GM21515 (cell line): Measurements from ENCODE around the gene NUAK1.

Source experiments
- ATAC-seq: cut with Tn5 transposase; IDR thresholded peaks from one replicate; pipeline ENCODE4 v1.9.1; 2021; ENCODE audit not compliant: unreplicated experiment

NUAK1 gene

DNA sequence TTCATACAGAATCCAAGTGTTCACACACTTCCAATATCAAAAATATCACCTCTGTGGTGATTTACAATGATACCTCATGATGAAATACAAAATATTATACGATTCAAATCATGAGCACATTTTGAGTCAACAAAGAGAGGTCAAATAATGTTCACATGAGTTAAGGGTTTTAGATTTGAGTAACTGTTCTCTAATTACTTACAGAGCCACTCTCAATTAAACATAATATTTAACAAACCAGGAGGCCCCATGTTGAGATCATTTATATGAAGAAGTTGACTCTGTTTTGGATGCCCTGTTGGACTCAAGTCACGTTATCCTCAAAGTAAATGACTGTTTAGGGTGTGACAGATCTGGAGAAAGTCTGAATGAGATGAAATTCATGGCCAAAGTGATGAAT, 53.5 kb downstream of the NUAK1 start:
- ATAC-seq, result no peak

DNA sequence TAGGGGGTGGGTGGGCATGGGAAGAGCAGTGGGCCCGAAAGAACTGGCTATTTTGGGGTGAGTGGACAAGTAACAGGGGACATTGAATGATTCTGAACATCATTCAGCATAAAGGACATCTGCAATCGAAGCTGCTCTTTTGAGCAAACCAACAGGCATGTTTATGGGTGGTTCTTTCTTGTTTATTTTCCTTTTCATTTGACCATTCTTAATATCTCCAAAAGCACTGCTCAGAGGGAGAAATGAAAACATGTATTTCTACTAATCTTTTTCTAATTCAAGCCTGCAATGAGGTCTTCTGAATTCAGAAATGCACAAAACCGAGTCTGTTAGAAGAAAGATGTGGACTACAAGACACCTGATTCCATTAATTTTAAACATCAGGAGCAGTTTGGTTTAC, 54.0 kb downstream of the NUAK1 start:
- ATAC-seq, result no peak

DNA sequence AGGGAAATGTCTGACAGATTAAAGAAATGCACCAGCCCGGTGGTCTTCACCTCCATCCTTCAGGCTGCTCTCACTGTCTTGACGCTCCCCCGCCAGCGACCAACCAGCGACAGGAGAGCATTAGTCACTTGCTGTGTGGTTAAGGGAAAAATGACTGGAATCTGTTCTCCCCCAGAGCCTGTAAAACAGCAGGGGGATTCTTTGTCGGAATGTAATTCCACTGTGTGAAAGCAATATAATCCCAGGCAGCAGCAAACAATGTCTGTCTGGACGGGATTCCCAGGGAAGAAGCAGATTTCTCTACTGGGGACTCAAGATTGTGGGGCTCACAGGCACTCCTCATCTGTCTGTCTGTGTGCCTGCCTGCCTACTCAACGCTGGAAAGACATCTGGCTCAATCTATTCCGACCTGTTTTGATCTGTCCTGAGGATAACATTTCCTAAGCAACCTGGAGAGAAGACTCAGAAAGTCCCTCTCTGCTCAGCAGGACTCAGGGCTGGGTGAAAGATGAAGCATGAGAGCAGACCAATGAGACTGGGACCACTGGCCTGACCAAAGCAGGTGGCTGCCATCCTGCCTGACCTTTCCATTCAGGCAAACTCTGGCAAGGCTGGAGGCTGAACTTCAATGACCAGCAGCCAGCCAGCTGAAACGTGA, 54.6 kb downstream of the NUAK1 start:
- ATAC-seq, result no peak

GRCh38 chr12:106082216-106083175, 56.3 kb downstream of the NUAK1 start:
- no peak for ATAC-seq

DNA sequence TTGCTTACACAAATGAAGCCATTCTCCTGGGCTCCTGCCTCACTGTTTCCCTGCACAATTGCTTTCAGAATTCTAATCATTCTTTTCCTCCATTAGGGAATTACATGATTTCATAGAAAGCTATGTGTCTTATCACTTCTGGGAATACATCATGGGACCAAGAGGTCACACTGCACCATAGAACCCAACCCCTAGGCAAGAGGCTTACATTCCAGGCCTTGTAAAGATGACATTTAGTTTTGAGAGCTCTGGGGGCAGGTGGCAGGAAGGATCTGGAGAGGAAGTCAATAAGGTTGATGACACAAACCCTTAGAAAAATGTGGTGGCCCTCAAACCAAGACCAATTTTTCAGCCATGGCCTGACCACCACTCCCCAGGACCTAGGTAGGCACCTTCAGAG, 57.1 kb downstream of the NUAK1 start:
- ATAC-seq, result no peak

DNA sequence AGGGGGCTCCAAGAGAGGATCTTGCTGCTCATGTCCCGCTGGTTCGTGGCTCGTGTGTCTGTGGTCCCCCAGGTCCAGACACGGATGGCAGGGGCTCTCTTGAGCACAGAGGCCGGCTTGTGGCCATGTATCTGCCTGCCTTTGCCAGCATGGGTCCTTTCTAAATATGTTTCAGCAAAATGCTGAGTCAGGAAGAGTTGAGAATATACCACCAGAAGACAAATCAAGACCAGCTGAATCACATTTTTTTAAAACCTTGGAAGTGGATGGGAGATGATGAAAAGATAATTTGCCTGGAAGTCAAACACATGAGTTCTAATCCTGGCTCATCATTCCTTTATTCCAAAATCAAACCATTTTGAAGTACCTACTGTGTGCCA, 58.0 kb downstream of the NUAK1 start:
- ATAC-seq, result no peak

DNA sequence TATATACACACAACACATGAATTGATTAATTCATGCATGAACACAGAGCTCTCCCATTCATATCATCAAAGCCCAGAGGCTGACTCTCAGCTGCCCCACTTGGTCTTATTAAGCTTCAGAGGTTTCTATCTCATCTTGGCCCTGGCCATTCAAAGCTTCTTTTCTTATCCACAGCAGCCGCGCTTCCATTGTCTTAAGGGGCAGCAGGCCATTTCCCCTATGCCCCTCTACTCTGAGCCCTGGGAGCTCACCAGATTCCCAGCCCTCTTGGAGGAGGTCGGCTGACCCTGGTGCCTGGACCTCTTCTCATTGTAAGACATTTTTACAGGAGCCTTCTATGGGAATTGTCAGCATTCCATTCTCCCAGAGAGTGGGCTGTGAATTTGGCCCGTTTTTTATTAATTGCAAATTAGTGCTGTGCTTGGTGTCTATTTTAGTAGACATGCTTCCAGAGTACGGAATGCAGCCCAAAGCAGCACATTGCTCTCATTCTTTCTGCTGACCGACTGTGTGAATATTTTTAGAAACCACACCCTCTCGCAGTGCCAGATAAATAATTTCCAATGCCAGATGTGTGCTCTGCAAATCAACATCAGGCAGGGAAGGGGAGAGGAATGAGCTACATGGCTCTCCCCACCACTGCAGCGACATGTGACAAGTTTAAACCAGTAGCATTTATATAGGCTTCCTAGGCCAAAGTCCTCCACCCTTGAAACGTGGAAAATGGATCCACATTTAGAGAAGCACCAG, 58.5 kb downstream of the NUAK1 start:
- ATAC-seq, result no peak

- no peak for ATAC-seq
These were observed 59.5 kb downstream of the NUAK1 start for GRCh38 chr12:106079148-106079738.

GRCh38 chr12:106078358-106079010, 60.3 kb downstream of the NUAK1 start:
- ATAC-seq, result no peak

GRCh38 chr12:106074706-106075392, 63.9 kb downstream of the NUAK1 start:
- no peak for ATAC-seq

GRCh38 chr12:106074361-106074705, 64.4 kb downstream of the NUAK1 start:
- no peak for ATAC-seq

GRCh38 chr12:106073179-106073578, 65.6 kb downstream of the NUAK1 start:
- no peak for ATAC-seq

DNA sequence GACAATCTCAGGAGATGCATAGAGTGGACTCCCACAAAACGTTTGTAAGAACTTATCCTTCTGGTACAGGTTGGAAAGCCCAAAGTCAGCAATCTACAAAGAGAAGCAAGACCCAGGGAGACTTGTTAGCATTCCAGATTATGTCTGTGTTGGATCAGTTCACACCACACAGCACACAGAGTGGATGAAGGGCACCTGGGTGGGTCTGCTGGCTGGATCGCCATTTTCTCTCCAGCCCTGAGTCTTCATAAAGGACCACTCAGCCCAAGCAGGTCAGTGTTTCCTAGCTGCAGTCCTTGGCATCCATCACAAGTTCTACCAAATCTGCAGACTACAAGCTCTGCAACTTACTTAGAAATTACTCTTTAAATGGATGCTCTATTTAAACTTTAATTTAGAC, 66.0 kb downstream of the NUAK1 start:
- no peak for ATAC-seq

DNA sequence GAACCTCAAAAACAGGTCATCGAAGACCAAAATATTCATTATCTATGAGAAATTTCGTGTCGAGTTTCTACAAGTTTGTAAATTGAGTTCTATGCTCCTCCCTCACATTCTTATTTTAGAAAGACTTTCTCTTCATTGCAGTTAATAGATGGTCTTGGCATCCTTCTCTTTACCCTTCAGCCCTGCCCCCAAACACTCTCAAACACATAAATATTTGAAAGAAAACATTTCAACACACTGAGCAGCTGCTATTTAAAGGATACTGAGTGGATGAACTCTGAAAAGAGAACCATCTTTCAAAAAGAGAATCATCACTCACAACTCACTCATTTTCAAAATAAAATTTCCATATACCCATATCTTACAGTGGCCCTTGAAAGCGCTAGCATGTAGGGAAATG, 67.1 kb downstream of the NUAK1 start:
- no peak for ATAC-seq

DNA sequence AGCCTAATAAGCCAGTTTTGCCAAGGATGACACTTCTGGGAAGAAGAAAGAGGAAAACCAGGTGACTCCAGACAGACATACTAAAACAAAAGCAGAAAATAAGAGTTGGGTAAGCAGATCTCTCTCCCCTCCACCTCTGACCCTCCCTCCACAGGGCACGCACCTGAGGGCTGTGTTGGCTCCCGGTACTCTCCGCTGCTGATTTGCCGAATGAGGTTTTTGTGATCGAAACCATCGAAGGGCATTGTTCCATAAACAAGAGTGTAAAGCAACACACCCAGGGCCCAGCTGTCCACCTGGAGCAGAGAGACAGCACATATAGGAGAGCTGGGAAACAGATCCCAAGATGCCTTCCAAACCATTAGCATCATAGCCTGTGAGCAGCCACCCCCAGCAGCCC, 68.1 kb downstream of the NUAK1 start:
- ATAC-seq, result no peak

DNA sequence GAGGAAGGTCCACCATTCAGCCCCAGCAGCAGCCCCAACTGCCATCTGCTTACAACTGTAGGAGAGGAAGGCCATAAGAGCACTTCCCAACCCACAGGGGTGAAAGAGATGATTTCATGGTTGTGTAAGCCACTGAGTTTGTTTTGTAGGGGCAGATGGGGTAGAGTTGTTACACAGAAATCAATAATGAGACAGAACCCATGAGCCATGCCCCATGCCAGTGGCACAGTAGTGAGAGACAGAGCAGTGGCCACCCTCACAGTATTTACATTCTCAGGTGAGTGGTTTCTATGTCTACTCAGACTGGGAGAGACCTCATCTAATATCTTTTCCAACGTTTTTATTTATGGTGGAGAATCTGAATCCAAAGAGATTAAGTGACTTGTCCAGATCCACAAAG, 68.6 kb downstream of the NUAK1 start:
- no peak for ATAC-seq

DNA sequence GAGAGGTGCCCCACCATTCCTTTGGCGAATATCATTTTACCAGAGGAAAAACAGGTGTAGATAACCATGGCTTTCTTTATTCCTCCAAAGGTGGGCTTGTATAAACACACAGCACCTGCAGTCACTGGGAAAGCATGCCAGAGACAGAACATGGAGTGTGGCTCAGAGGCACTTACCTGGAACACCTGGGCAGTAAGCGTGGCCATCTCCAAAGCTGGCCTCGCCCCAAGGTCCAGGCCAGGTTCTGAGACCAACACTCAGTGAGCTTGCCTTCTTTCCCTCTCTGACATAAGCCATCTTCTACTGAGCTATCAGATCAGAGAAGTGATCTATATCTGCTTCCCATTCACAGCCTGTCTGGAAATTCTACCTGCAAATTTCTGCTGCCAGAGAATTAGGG, 70.5 kb downstream of the NUAK1 start:
- no peak for ATAC-seq

DNA sequence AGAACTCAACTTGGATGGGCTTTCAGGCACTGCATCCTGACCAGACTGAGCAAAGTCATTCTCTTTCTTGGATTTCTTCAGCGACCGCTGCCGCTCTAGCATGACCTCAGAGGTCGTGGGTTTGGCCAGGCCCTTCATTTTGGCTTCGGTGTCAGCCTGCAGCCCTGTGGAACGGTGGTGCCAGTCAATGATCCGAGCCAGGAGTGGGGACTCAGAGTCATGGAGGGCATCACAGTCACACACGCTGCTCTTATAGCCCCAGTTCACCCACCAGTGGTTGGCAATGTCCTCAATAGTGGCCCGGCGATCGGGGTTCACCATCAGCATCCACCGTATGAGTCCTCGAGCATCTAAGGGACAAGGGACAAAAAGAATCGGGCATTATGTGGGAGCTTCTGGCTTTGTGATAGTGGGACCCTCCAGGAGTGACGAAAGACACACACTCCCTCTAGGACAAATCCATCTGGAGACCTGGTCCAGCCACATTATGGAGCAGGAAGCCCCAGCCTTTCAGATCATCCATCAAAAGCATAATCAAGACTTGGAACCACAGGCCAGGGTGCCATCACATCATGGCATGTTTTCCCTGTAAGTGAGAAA, 71.0 kb downstream of the NUAK1 start:
- ATAC-seq, result no peak

DNA sequence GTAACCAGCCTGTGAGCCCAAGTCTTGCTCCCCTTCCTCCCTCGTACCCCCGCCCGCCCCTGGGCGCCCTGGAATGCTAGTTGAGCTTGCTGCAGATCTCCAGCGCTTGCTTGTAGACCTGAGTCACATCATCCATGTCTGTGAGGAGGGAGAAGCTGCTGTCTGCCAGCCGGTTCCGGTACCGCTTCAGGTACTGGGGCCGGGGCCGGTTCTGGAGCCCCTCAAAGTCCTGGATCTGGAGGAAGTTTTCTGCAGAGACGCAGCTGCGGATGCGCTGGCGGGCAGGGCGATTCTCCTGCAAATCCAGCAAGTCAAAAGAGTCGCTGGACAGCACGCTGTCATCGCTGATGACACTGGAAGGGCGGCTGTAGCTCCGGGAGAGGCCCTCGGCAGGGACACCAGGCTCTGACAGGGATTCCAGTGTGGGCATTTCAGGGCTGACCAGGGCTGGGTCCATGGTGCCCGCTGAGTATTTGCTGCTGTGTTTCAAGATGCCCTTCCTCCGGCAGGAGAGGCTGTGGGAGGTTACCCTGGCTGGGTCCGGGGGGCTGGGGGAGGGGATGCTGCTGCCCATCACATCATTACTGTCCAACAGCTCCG, 71.9 kb downstream of the NUAK1 start:
- no peak for ATAC-seq
